Ectodermal cell (in vitro differentiated cells): ENCODE results near the gene ZBTB4.
A peak's percentile ranks its signal among the peaks of the same experiment; 100 is the strongest.
"Not testable (repeated sequence)": the region's sequence is repeated elsewhere in the genome, so short reads cannot be mapped to it uniquely, and the experiment has no call there.

ENCODE experiments used
- H3K27ac ChIP-seq: 2 replicates; pipeline ENCODE4 v1.7.0; 2013; ENCODE audit warnings: mild to moderate bottlenecking, low read depth, low read length; ENCODE audit not compliant: insufficient read depth, poor library complexity, severe bottlenecking
- H3K27me3 ChIP-seq: 2 replicates; pipeline ENCODE4 v1.7.0; 2013; ENCODE audit warnings: mild to moderate bottlenecking, low read length; ENCODE audit not compliant: insufficient read depth, control insufficient read depth, poor library complexity, severe bottlenecking
- H3K36me3 ChIP-seq: one replicate; pipeline ENCODE4 v1.7.0; 2013; ENCODE audit warnings: low read length; ENCODE audit not compliant: control insufficient read depth, insufficient read depth
- H3K4me1 ChIP-seq: one replicate; pipeline ENCODE4 v1.7.0; 2013; ENCODE audit warnings: low read length; ENCODE audit not compliant: control insufficient read depth, insufficient read depth
- H3K4me3 ChIP-seq: 2 replicates; pipeline ENCODE4 v1.7.0; 2013; ENCODE audit warnings: low read depth, low read length, control low read depth; ENCODE audit not compliant: insufficient read depth
- H3K9me3 ChIP-seq: 2 replicates; pipeline ENCODE4 v1.7.0; 2013; ENCODE audit warnings: mild to moderate bottlenecking, low read length, moderate library complexity; ENCODE audit not compliant: control insufficient read depth
- WGBS, 2 experiments: methylation state at CpG; one replicate each; pipeline ENCODE4 v1.1.7; 2013; ENCODE audit warnings: missing lambda C conversion rate in 2 of 2; 5-methylcytosine and 5-hydroxymethylcytosine counted together

Gene ZBTB4

DNA sequence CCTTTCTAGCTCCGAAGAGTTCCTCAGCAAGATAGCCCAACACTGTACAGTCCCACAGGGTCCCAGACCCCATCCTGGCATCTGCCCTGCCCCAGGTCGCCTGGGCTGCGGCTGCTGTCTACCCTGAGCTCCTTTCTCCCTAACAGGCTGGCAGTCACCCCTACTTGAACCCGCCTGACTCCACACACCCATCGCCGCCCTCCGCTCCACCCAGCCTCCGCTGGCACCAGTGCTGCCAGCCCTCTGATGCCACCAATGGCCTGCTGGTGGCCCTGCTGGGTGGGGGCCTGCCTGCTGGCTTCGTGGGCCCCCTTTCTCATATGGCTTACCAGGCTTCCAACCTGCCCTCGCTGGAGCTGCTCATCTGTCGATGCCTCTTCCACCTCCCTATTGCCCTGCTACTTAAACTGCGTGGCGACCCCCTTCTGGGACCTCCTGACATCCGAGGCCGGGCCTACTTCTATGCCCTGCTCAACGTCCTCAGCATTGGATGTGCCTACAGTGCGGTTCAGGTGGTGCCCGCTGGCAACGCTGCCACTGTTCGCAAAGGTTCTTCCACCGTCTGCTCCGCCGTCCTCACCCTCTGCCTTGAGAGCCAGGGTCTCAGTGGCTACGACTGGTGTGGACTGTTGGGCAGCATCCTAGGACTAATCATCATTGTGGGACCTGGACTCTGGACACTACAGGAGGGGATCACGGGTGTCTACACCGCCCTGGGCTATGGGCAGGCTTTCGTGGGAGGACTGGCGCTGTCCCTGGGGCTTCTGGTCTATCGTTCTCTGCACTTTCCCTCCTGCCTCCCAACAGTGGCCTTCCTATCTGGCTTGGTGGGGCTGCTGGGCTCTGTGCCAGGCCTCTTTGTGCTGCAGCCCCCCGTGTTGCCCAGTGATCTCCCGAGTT, 2.7 kb upstream of the ZBTB4 start:
- H3K9me3 ChIP-seq, H3K27ac ChIP-seq, H3K27me3 ChIP-seq, H3K4me3 ChIP-seq, H3K36me3 ChIP-seq: not testable (repeated sequence)
- 89 to 92% methylated on average over 31 of the region's 31 CpGs for WGBS, 2 experiments
- H3K4me1 ChIP-seq = peaks cover 51% of the 10 kb centered on the region

DNA sequence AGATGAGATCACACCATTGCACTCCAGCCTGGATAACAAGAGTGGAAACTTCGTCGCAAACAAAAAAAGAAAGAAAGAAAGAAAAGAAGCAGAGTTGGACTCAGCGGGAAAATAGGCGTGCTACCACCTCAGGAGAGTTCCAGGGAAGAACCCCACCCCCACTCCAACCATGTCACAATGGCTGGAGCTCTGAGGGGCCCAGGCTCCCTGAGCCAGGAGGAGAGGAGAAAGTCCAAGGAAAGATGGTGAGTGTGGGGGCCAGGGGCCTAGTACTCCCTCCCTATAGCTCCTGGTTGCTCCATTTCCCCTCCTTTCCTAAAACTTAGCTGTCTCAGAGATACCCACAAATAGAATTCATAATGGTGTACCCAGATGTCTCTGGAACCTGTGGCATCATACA, 1.8 kb upstream of the ZBTB4 start, which contains the start of gene SLC35G6:
TSS of gene SLC35G6 (plus strand) at position 172 of the 400 bp plus-strand sequence. CDS start at position 243, 71 bp downstream.
- H3K27me3 ChIP-seq, H3K36me3 ChIP-seq, H3K27ac ChIP-seq, H3K9me3 ChIP-seq, H3K4me3 ChIP-seq: not testable (repeated sequence)
- peaks cover 50% of the 10 kb centered on the region for H3K4me1 ChIP-seq
- 68 to 89% methylated on average over 3 to 4 of the region's 4 CpGs for WGBS, 2 experiments

DNA sequence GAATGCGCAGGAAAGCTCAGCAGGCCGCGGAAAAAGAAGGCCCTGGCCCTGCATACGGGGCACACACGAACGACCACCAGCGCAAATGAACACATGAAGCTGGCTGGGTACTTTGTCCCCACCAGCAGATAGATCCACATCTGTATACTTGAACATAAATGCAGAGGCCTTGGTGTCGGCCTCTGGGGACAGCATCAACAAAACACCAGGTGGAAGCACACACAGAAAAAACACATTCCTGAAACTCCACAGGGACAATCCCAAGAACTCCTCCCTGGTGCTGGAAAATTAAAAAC, 606 bp upstream of the ZBTB4 start:
- peak overlapping the region; percentile 79 for H3K27ac ChIP-seq

DNA sequence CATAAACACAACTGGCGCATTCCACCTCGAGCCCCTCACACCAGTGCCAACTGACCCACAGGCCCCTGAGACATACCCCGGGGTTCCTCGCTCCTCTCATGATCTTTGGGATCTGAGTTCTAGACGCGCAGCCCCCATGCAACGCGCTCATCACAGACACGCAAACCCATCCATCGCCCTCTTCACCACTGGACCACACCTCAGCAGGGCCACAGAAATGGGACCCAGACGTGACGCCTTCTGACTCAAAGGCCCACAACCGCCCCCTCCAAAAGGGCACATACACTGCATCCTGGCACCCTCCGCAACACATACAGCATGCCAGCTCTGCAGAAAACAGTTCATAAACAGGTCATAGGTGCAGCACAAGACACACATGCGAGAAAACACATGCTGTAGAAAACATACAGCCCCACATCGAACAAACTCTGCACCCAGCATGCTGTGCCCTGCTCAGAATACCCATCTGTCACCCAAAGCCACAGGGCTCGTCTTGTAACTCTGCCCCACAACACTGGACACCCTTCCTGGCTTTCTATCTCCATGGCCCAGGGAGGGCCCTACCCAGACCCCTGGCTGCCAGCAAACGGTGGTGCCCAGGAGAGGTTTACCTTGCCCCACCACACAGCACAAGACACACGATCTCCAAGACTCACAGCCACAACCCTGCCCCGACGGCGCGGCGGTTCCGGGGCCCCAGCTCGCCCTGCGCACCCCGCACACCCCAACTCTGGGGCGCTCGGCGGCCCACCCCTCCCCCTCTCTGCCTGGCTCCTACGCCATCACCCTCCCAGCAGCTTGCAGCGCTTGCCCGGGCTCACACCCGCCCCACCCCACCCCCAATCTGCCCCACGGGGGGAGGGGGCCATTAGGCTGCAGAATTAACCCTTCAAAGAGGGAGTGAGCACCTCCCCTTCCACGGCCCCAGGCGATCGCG, 887 bp downstream of the ZBTB4 start:
- no peaks in the 10 kb centered on the region for H3K27me3 ChIP-seq
- no peaks in the 10 kb centered on the region for H3K9me3 ChIP-seq
- 35% methylated on average over 40 of the region's 40 CpGs for WGBS, 2 experiments
- peak overlapping the region; percentile 60 for H3K27ac ChIP-seq
- peaks cover 42% of the 10 kb centered on the region for H3K4me1 ChIP-seq
- H3K36me3 ChIP-seq = no peaks in the 10 kb centered on the region
- peak overlapping the region; percentile 71 for H3K4me3 ChIP-seq

More for the DNA sequence above, 606 bp upstream of the ZBTB4 start:
- Histone ChIP-seq H3K9me3 (no peaks in the 10 kb centered on the region), H3K27me3 (no peaks in the 10 kb centered on the region), H3K4me3 (peak overlapping the region; percentile 71), H3K36me3 (no peaks in the 10 kb centered on the region), H3K4me1 (peaks cover 42% of the 10 kb centered on the region)
- WGBS, 2 experiments = 29 to 30% methylated on average over 8 of the region's 8 CpGs

DNA sequence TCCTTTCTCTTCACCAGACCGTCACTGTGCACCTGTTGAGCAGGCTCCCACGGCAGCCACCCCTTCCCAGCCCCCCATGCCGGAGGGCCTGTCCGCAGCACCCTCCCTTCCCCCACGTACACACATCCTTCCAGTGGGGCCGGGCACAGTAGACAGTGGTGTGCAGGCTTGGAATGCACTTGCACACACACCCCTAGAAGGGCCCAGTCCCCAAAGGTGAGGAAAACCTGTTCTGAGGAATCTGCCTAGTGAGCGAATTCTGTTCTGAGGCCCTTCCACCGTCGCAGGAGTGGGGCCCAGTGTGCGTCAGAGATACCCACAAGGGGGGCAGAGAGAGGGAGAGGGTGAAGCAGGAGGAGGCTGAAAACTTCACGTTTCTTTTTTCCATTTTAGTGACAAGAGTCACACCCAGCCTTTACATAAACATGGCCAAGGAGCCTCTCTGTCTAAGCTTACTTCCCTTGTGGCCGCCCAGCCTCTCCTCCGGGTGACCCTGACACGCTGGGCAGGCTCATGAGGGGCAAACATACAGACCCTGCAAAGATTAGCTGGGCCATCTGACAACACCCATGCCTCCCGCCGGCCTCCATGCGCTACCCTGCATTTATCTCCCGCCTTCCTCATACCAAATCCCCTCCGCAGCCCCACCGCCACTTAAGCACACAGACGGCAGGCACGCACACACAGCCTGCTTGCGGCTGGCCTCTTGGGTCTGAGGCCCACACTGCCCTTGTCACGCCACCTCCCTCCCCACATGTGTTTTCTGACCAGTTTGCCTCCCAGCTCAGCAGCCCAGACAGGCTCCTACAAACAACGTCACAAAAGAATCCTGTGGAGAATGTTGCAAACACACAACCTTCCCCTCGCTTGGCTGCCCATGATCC, 1.8 kb downstream of the ZBTB4 start:
- Histone ChIP-seq H3K9me3 (no peaks in the 10 kb centered on the region), H3K36me3 (no peaks in the 10 kb centered on the region), H3K27ac (no peak overlapping the region), H3K27me3 (no peaks in the 10 kb centered on the region), H3K4me1 (peaks cover 34% of the 10 kb centered on the region), H3K4me3 (peak overlapping the region; percentile 71)
- WGBS, 2 experiments = 69 to 73% methylated on average over 26 of the region's 26 CpGs

DNA sequence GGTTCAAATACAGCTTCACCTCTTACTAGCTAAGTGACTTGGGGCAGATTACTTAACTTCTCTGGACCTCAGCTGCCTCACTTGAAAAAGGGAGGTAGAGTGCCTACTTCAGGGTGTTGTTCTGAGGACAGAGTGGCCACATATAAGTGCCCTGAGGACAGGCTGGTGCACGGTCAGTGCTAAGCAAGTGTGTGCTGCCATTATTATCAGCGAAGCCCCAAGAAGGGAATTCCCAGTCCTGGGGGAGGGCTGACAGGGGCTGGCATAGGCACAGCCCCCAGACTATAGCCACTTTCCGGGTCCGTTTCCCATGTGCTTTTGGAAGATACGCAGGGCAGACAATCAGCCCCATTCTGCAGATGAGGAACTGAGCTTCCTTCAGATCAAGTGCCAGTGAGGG, 2.5 kb downstream of the ZBTB4 start:
- Histone ChIP-seq H3K36me3 (no peaks in the 10 kb centered on the region), H3K4me3 (no peak overlapping the region), H3K27me3 (no peaks in the 10 kb centered on the region), H3K27ac (no peak overlapping the region), H3K4me1 (peaks cover 31% of the 10 kb centered on the region), H3K9me3 (no peaks in the 10 kb centered on the region)
- WGBS, 2 experiments = 95 to 98% methylated on average over 5 of the region's 5 CpGs

DNA sequence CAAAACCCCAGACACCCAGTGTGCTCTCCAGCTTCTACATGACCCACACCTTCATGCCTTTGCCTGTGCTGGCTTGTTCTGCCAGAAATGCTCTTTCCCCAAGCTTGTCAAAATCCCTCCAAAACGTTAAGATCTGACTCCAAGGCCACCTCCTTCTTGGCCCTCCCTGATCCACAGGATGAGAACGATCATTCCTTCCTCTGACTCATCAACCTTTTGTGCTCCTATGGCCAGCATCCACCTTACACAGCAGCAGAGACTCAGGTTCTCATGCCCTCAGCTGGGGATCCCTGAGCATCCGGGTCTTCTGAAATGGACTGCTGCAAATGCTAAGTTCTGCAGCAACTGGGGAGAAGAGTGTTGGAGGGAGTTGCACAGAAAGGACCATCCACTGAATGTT, 2.9 kb downstream of the ZBTB4 start:
- 55 to 68% methylated on average over 3 of the region's 3 CpGs for WGBS, 2 experiments
- Histone ChIP-seq H3K4me3 (no peak overlapping the region), H3K4me1 (peaks cover 27% of the 10 kb centered on the region), H3K27me3 (no peaks in the 10 kb centered on the region), H3K9me3 (no peaks in the 10 kb centered on the region), H3K36me3 (no peaks in the 10 kb centered on the region), H3K27ac (no peak overlapping the region)

GRCh38 chr17:7475764-7476422, 3.5 kb downstream of the ZBTB4 start:
- Histone ChIP-seq H3K36me3 (no peaks in the 10 kb centered on the region), H3K27me3 (no peaks in the 10 kb centered on the region), H3K4me1 (peaks cover 25% of the 10 kb centered on the region), H3K27ac (no peak overlapping the region), H3K9me3 (no peaks in the 10 kb centered on the region), H3K4me3 (no peak overlapping the region)
- WGBS, 2 experiments = 92 to 95% methylated on average over 15 of the region's 15 CpGs

DNA sequence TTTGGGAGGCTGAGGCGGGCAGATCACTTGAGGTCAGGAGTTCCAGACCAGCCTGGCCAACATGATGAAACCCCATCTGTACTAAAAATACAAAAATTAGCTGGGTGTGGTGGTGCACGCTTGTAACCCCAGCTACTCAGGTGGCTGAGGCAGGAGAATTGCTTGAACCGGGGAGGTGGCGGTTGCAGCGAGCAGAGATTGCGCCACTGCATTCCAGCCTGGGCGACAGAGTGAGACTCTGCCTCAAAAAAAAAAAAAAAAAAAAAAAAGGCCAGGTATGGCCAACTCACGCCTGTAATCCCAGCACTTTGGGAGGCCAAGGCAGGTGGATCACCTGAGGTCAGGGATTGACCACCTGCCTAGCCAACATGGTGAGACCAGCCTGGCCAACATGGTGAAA, 4.7 kb downstream of the ZBTB4 start:
- H3K27ac ChIP-seq, H3K9me3 ChIP-seq, H3K36me3 ChIP-seq, H3K27me3 ChIP-seq, H3K4me3 ChIP-seq: not testable (repeated sequence)
- H3K4me1 ChIP-seq = peaks cover 19% of the 10 kb centered on the region
- 91 to 93% methylated on average over 8 of the region's 8 CpGs for WGBS, 2 experiments
